ENCODE data around the gene FIP1L1.
"Not testable (repeated sequence)": the region's sequence is repeated elsewhere in the genome, so short reads cannot be mapped to it uniquely, and the experiment has no call there.

The FIP1L1 gene

GRCh38 chr4:53380221-53380620, 2.8 kb downstream of the FIP1L1 start:
- TF ChIP-seq EZH2phosphoT487 (IDR thresholded peaks at IDR 0.05; ENCODE audit: low read depth) (no peak), CTCF (IDR thresholded peaks at IDR 0.05; ENCODE audit: low read depth, low read length) (no peak)
- H3K4me2 ChIP-seq (ENCODE audit: low read length), result no peak overlapping the region
- peaks cover 27% of the 10 kb centered on the region for H4K20me1 ChIP-seq (ENCODE audit: insufficient read depth, low read length)
- no peak overlapping the region for H3K4me3 ChIP-seq (ENCODE audit: low read length)
- H3K4me1 ChIP-seq (ENCODE audit: low read length), result peaks cover 25% of the 10 kb centered on the region
- no peak overlapping the region for H3K27ac ChIP-seq (ENCODE audit: low read length)
- H3K36me3 ChIP-seq (replicated peaks; ENCODE audit: low read depth, low read length), result peaks cover 15% of the 10 kb centered on the region
- H3K79me2 ChIP-seq (ENCODE audit: low read length), result peaks cover 54% of the 10 kb centered on the region
- no peaks in the 10 kb centered on the region for H3K27me3 ChIP-seq (ENCODE audit: low read depth, low read length)
- no peak overlapping the region for H2AFZ ChIP-seq (ENCODE audit: low read depth, low read length)
- H3K9ac ChIP-seq (ENCODE audit: low read length), result no peak overlapping the region
- no peaks in the 10 kb centered on the region for H3K9me3 ChIP-seq (ENCODE audit: insufficient read depth, low read length)

GRCh38 chr4:53409479-53409878, 32.0 kb downstream of the FIP1L1 start:
- not testable (repeated sequence) for H3K9ac ChIP-seq (ENCODE audit: low read length); H3K36me3 ChIP-seq (replicated peaks; ENCODE audit: low read depth, low read length); H3K27ac ChIP-seq (ENCODE audit: low read length); H2AFZ ChIP-seq (ENCODE audit: low read depth, low read length); H3K9me3 ChIP-seq (ENCODE audit: insufficient read depth, low read length); H3K4me2 ChIP-seq (ENCODE audit: low read length); H3K4me1 ChIP-seq (ENCODE audit: low read length); H3K27me3 ChIP-seq (ENCODE audit: low read depth, low read length); H3K4me3 ChIP-seq (ENCODE audit: low read length)
- Histone ChIP-seq H4K20me1 (ENCODE audit: insufficient read depth, low read length) (peaks cover 16% of the 10 kb centered on the region), H3K79me2 (ENCODE audit: low read length) (peaks cover 36% of the 10 kb centered on the region)

- peaks cover 17% of the 10 kb centered on the region for H3K36me3 ChIP-seq (replicated peaks; ENCODE audit: low read depth, low read length)
- H3K9ac ChIP-seq (ENCODE audit: low read length), result no peak overlapping the region
- no peak overlapping the region for H2AFZ ChIP-seq (ENCODE audit: low read depth, low read length)
- H3K4me3 ChIP-seq (ENCODE audit: low read length), result no peak overlapping the region
- H3K27ac ChIP-seq (ENCODE audit: low read length), result no peak overlapping the region
- no peaks in the 10 kb centered on the region for H3K9me3 ChIP-seq (ENCODE audit: insufficient read depth, low read length)
- no peaks in the 10 kb centered on the region for H3K4me1 ChIP-seq (ENCODE audit: low read length)
- H3K27me3 ChIP-seq (ENCODE audit: low read depth, low read length), result no peaks in the 10 kb centered on the region
- peaks cover 5% of the 10 kb centered on the region; the same call in 1 of the 2 replicates for H4K20me1 ChIP-seq (ENCODE audit: insufficient read depth, low read length)
- TF ChIP-seq CTCF (IDR thresholded peaks at IDR 0.05; ENCODE audit: low read depth, low read length) (no peak), EZH2phosphoT487 (IDR thresholded peaks at IDR 0.05; ENCODE audit: low read depth) (no peak)
- H3K79me2 ChIP-seq (ENCODE audit: low read length), result no peaks in the 10 kb centered on the region; the same call in 1 of the 2 replicates
- no peak overlapping the region for H3K4me2 ChIP-seq (ENCODE audit: low read length)
These were observed 41.8 kb downstream of the FIP1L1 start for GRCh38 chr4:53419208-53419607.

GRCh38 chr4:53421791-53422190, 44.4 kb downstream of the FIP1L1 start:
- Histone ChIP-seq H3K36me3 (replicated peaks; ENCODE audit: low read depth, low read length) (peaks cover 6% of the 10 kb centered on the region), H4K20me1 (ENCODE audit: insufficient read depth, low read length) (peaks cover 7% of the 10 kb centered on the region; the same call in 1 of the 2 replicates), H3K4me1 (ENCODE audit: low read length) (no peaks in the 10 kb centered on the region), H3K4me2 (ENCODE audit: low read length) (no peak overlapping the region), H3K27ac (ENCODE audit: low read length) (no peak overlapping the region), H2AFZ (ENCODE audit: low read depth, low read length) (no peak overlapping the region), H3K79me2 (ENCODE audit: low read length) (no peaks in the 10 kb centered on the region), H3K4me3 (ENCODE audit: low read length) (no peak overlapping the region), H3K9ac (ENCODE audit: low read length) (no peak overlapping the region), H3K27me3 (ENCODE audit: low read depth, low read length) (no peaks in the 10 kb centered on the region), H3K9me3 (ENCODE audit: insufficient read depth, low read length) (no peaks in the 10 kb centered on the region)
- TF ChIP-seq EZH2phosphoT487 (IDR thresholded peaks at IDR 0.05; ENCODE audit: low read depth) (no peak), CTCF (IDR thresholded peaks at IDR 0.05; ENCODE audit: low read depth, low read length) (no peak)

GRCh38 chr4:53422367-53422766, 44.9 kb downstream of the FIP1L1 start:
- Histone ChIP-seq H2AFZ (ENCODE audit: low read depth, low read length) (no peak overlapping the region), H3K27ac (ENCODE audit: low read length) (no peak overlapping the region), H3K4me3 (ENCODE audit: low read length) (no peak overlapping the region), H3K9me3 (ENCODE audit: insufficient read depth, low read length) (no peaks in the 10 kb centered on the region), H3K27me3 (ENCODE audit: low read depth, low read length) (no peaks in the 10 kb centered on the region), H3K79me2 (ENCODE audit: low read length) (no peaks in the 10 kb centered on the region), H3K9ac (ENCODE audit: low read length) (no peak overlapping the region), H4K20me1 (ENCODE audit: insufficient read depth, low read length) (peaks cover 7% of the 10 kb centered on the region; the same call in 1 of the 2 replicates), H3K4me1 (ENCODE audit: low read length) (no peaks in the 10 kb centered on the region), H3K36me3 (replicated peaks; ENCODE audit: low read depth, low read length) (peaks cover 6% of the 10 kb centered on the region), H3K4me2 (ENCODE audit: low read length) (no peak overlapping the region)
- TF ChIP-seq EZH2phosphoT487 (IDR thresholded peaks at IDR 0.05; ENCODE audit: low read depth), result no peak

All from OCI-LY3 (cell line).